H9 (cell line): ENCODE results near the gene ZNF423. TPM values are rescaled to one million over a fixed set of nuclear protein-coding genes. Genes with fewer than 3 reads are reported as not detected.

ENCODE experiments used
- DNase-seq: peaks from one replicate; pipeline ENCODE4 v3.0.0-alpha.2; 2017
- H2AFZ ChIP-seq: one replicate; pipeline ENCODE4 v1.6.1; 2013; ENCODE audit warnings: mild to moderate bottlenecking, low read length, control low read depth, moderate library complexity
- H2AK5ac ChIP-seq: 2 replicates; pipeline ENCODE4 v1.6.1; 2013; ENCODE audit warnings: low read length, control low read depth, mixed read lengths; ENCODE audit not compliant: insufficient read length
- H2BK120ac ChIP-seq: one replicate; pipeline ENCODE4 v1.6.1; 2013; ENCODE audit warnings: low read depth, mild to moderate bottlenecking, low read length, control low read depth, inconsistent platforms; ENCODE audit not compliant: poor library complexity, severe bottlenecking
- H2BK12ac ChIP-seq: 2 replicates; pipeline ENCODE4 v1.6.1; 2013; ENCODE audit warnings: low read length, control low read depth, mixed read lengths, low read depth; ENCODE audit not compliant: insufficient read length
- H2BK15ac ChIP-seq: 2 replicates; pipeline ENCODE4 v1.6.1; 2013; ENCODE audit warnings: low read depth, low read length, control low read depth
- H2BK20ac ChIP-seq: one replicate; pipeline ENCODE4 v1.6.1; 2013; ENCODE audit warnings: low read depth, mild to moderate bottlenecking, low read length, control low read depth, inconsistent platforms; ENCODE audit not compliant: poor library complexity, severe bottlenecking
- H2BK5ac ChIP-seq: 2 replicates; pipeline ENCODE4 v1.6.1; 2013; ENCODE audit warnings: low read length, control low read depth, mixed read lengths; ENCODE audit not compliant: insufficient read length
- H3K14ac ChIP-seq: 2 replicates; pipeline ENCODE4 v1.6.1; 2013; ENCODE audit warnings: low read length, control low read depth; ENCODE audit not compliant: insufficient read depth
- H3K18ac ChIP-seq: 2 replicates; pipeline ENCODE4 v1.6.1; 2013; ENCODE audit warnings: low read depth, mild to moderate bottlenecking, mixed read lengths, low read length, control low read depth; ENCODE audit not compliant: insufficient read length
- H3K23ac ChIP-seq: 2 replicates; pipeline ENCODE4 v1.6.1; 2013; ENCODE audit warnings: low read length, control low read depth, mixed read lengths, low read depth; ENCODE audit not compliant: insufficient read length
- H3K23me2 ChIP-seq: 2 replicates; pipeline ENCODE4 v1.6.1; 2013; ENCODE audit warnings: low read depth, mild to moderate bottlenecking, mixed read lengths, low read length, control low read depth; ENCODE audit not compliant: insufficient read length, poor library complexity, severe bottlenecking
- H3K27ac ChIP-seq: 2 replicates; pipeline ENCODE4 v1.5.1; 2013; ENCODE audit warnings: low read length, control low read depth, mixed read lengths, low read depth; ENCODE audit not compliant: insufficient read length
- H3K27me3 ChIP-seq: 2 replicates; pipeline ENCODE4 v1.6.1; 2013; ENCODE audit warnings: low read length, control low read depth, inconsistent platforms; ENCODE audit not compliant: insufficient read depth
- H3K4ac ChIP-seq: 2 replicates; pipeline ENCODE4 v1.6.1; 2013; ENCODE audit warnings: low read depth, mild to moderate bottlenecking, control low read depth, inconsistent platforms, low read length, moderate library complexity
- H3K4me1 ChIP-seq: 2 replicates; pipeline ENCODE4 v1.6.1; 2013; ENCODE audit warnings: low read length, control low read depth, inconsistent platforms; ENCODE audit not compliant: insufficient read depth
- H3K4me2 ChIP-seq: 2 replicates; pipeline ENCODE4 v1.6.1; 2013; ENCODE audit warnings: low read length, control low read depth, mixed read lengths; ENCODE audit not compliant: insufficient read length, insufficient read depth
- H3K56ac ChIP-seq: 2 replicates; pipeline ENCODE4 v1.6.1; 2013; ENCODE audit warnings: low read depth, mild to moderate bottlenecking, mixed read lengths, low read length, control low read depth; ENCODE audit not compliant: insufficient read length
- H3K79me1 ChIP-seq: 2 replicates; pipeline ENCODE4 v1.6.1; 2013; ENCODE audit warnings: low read depth, mild to moderate bottlenecking, moderate library complexity, low read length, control low read depth, inconsistent platforms; ENCODE audit not compliant: insufficient read depth, poor library complexity, severe bottlenecking
- H3K79me2 ChIP-seq: 2 replicates; pipeline ENCODE4 v1.6.1; 2013; ENCODE audit warnings: low read length, control low read depth, inconsistent platforms; ENCODE audit not compliant: insufficient read depth
- H3K9ac ChIP-seq: 2 replicates; pipeline ENCODE4 v1.6.1; 2013; ENCODE audit warnings: low read length, control low read depth, mixed read lengths; ENCODE audit not compliant: insufficient read length; ENCODE audit errors: extremely low read depth
- H3K9me3 ChIP-seq: one replicate; pipeline ENCODE4 v1.6.1; 2013; ENCODE audit warnings: low read depth, low read length, inconsistent platforms; ENCODE audit not compliant: control insufficient read depth
- H3T11ph ChIP-seq: one replicate; pipeline ENCODE4 v1.6.1; 2013; ENCODE audit warnings: mild to moderate bottlenecking, low read length, control low read depth, inconsistent platforms
- H4K20me1 ChIP-seq: one replicate; pipeline ENCODE4 v1.6.1; 2013; ENCODE audit not compliant: control insufficient read depth, insufficient read length, insufficient read depth
- H4K5ac ChIP-seq: 2 replicates; pipeline ENCODE4 v1.6.1; 2013; ENCODE audit warnings: low read depth, mild to moderate bottlenecking, mixed read lengths, low read length, control low read depth; ENCODE audit not compliant: insufficient read length
- H4K8ac ChIP-seq: replicated peaks from 2 replicates; pipeline ENCODE4 v1.6.1; 2013; ENCODE audit warnings: low read length, control low read depth, mixed read lengths, low read depth; ENCODE audit not compliant: insufficient read length
- H4K91ac ChIP-seq: 2 replicates; pipeline ENCODE4 v1.6.1; 2013; ENCODE audit warnings: low read depth, mild to moderate bottlenecking, moderate library complexity, mixed read lengths, low read length, control low read depth; ENCODE audit not compliant: insufficient read length
- H3K27ac Mint-ChIP-seq, 3 experiments: 2 replicates in 2 of 3; 3 replicates in 1 of 3; pipeline ENCODE4 v1.8.0; 2020 to 2021; ENCODE audit warnings: mixed read lengths in 3 of 3, mild to moderate bottlenecking in 1 of 3, moderate library complexity in 1 of 3
- H3K27me3 Mint-ChIP-seq: 2 replicates; pipeline ENCODE4 v1.8.0; 2021; ENCODE audit warnings: low read depth, mild to moderate bottlenecking, moderate library complexity, mixed read lengths
- H3K36me3 Mint-ChIP-seq, 3 experiments: 2 replicates in 2 of 3; 3 replicates in 1 of 3; pipeline ENCODE4 v1.8.0; 2020 to 2021; ENCODE audit warnings: low read depth in 3 of 3, mixed read lengths in 3 of 3; ENCODE audit not compliant: insufficient read depth in 1 of 3
- H3K4me1 Mint-ChIP-seq, 2 experiments: 2 replicates each; pipeline ENCODE4 v1.8.0; 2020; ENCODE audit warnings: mixed read lengths in 2 of 2
- H3K4me3 Mint-ChIP-seq, 2 experiments: 2 replicates in 1 of 2; 3 replicates in 1 of 2; pipeline ENCODE4 v1.8.0; 2020 to 2021; ENCODE audit warnings: mild to moderate bottlenecking in 2 of 2, mixed read lengths in 2 of 2, moderate library complexity in 1 of 2
- H3K9me3 Mint-ChIP-seq, 2 experiments: 2 replicates in 1 of 2; 3 replicates in 1 of 2; pipeline ENCODE4 v1.8.0; 2020; ENCODE audit warnings: mild to moderate bottlenecking in 2 of 2, mixed read lengths in 2 of 2, moderate library complexity in 1 of 2
- CTCF ChIP-seq: fragments of 200-600 bp; sonication (generic); conservative IDR thresholded peaks from 3 replicates; pipeline ENCODE4 v1.8.0; 2021; ENCODE audit warnings: antibody characterized with exemption, mild to moderate bottlenecking
- WGBS: extraction: QIAGEN DNeasy Blood & Tissue Kit; methylation state at CpG from one replicate; pipeline ENCODE4 v1.1.7; 2013; ENCODE audit warnings: missing lambda C conversion rate, low lambda C conversion rate, mixed read lengths; ENCODE audit not compliant: insufficient read length; ENCODE audit errors: extremely low coverage; 5-methylcytosine and 5-hydroxymethylcytosine counted together
- total RNA-seq: library from RNA; stranded (reverse); gene quantifications from 2 replicates; pipeline ENCODE4 v1.2.1, GENCODE V29; 2021

The ZNF423 gene
- total RNA-seq, 1 experiment from 2014 or later = 51.5 TPM

- Histone ChIP-seq H3K79me1 (no peaks in the 10 kb centered on the region), H3K9me3 (no peaks in the 10 kb centered on the region), H3K4me1 (peaks cover 8% of the 10 kb centered on the region), H3K23ac (no peak overlapping the region), H3K9ac (no peak overlapping the region), H2AK5ac (no peak overlapping the region), H3K23me2 (no peaks in the 10 kb centered on the region), H3K4me2 (no peak overlapping the region), H3K14ac (peak overlapping the region; percentile 81), H2BK5ac (no peak overlapping the region), H4K20me1 (no peaks in the 10 kb centered on the region), H3K79me2 (no peaks in the 10 kb centered on the region), H3K27me3 (no peaks in the 10 kb centered on the region; the same call in 1 of the 2 replicates), H2BK15ac (no peak overlapping the region), H2BK12ac (no peak overlapping the region), H4K91ac (no peak overlapping the region), H2BK120ac (no peak overlapping the region), H3K4ac (no peak overlapping the region), H2AFZ (no peak overlapping the region), H3K27ac (no peak overlapping the region), H3K56ac (no peak overlapping the region), H3T11ph (no peak overlapping the region), H4K8ac (no peak overlapping the region), H2BK20ac (no peak overlapping the region), H4K5ac (no peak overlapping the region), H3K18ac (peak overlapping the region; percentile 31)
- DNase-seq = no peak
- no CpG with 5 or more reads among the region's 38 CpGs for WGBS
- peaks cover 34% of the 10 kb centered on the region in 2 experiments for H3K4me1 Mint-ChIP-seq
- H3K9me3 Mint-ChIP-seq = no peaks in the 10 kb centered on the region; a peak in 2 of 5 replicates
- H3K36me3 Mint-ChIP-seq = no peaks in the 10 kb centered on the region
- TF ChIP-seq CTCF = no peak
- H3K27ac Mint-ChIP-seq = no peak overlapping the region
- H3K4me3 Mint-ChIP-seq = no peak overlapping the region
- peaks cover 69% of the 10 kb centered on the region for H3K27me3 Mint-ChIP-seq
Observed at GRCh38 chr16:49867796-49868668, 12.1 kb upstream of the ZNF423 start.
